MM.1S (cell line): Measurements from ENCODE around the gene CACHD1.

Source experiments
- CTCF ChIP-seq: fragments of 300-600 bp; sonication (generic); IDR thresholded peaks from 2 replicates; pipeline ENCODE4 v1.5.1; 2016; ENCODE audit warnings: antibody characterized with exemption, low read length, mixed read lengths
- EZH2 ChIP-seq: fragments of 300-600 bp; sonication (generic); optimal IDR thresholded peaks from 2 replicates; pipeline ENCODE3; 2017; ENCODE audit warnings: low read depth, mild to moderate bottlenecking, antibody characterized with exemption, low read length, mixed read lengths
- EZH2phosphoT487 ChIP-seq: fragments of 300-600 bp; sonication (generic); IDR thresholded peaks from 2 replicates; pipeline ENCODE4 v1.6.1; 2018; ENCODE audit warnings: antibody characterized with exemption, low read length

DNA sequence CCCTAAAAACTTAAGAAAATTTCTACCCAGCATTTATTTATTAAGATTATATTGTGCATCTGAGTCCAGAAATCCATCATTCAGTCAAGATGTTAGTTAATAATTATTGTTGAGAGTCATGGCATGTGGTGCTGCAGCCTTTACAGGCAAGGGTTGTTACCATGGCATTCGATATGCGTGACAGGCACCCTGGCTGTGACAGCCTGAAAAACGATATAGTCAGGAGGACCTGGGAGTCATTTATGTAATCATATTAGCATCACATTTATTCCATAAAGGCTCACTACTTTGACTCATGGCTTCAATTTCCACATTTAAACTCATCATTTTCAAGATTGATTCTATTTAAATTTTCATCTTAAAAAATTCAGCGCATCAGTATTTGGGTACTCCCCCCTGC, 68.0 kb downstream of the CACHD1 start:
- TF ChIP-seq CTCF (no peak), EZH2phosphoT487 (no peak), EZH2 (no peak)
